Measurements from ENCODE around the gene ASB7.

Gene ASB7

DNA sequence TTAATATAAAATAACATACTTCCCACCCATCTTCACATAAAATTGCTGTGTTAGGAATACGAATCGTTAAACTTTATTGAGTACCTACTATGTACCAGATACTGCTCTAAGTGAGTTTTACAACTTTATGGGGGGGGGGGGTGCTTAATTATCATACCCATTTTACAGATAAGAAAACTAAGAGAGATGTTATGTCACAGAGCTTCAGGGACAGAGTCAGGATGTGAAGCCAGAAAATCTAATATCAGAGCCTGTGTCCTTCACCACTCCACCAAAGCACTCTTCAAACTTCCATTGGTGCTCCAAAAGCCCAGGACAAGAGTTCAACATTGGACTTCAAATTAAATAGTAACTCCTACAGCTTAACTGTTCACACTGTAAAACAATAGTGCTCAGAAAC is 9.0 kb upstream of the ASB7 start:
- no peak for TF ChIP-seq POLR2AphosphoS5 (IDR thresholded peaks at IDR 0.05; ENCODE audit: low read depth, low read length)
- no peak for TF ChIP-seq FOXP2 (optimal IDR thresholded peaks at IDR 0.05; ENCODE audit: borderline replicate concordance, extremely low read depth, extremely low read length, insufficient read depth)
- TF ChIP-seq REST (IDR thresholded peaks at IDR 0.05; ENCODE audit: insufficient read depth in 1 of 2, low read depth in 2 of 2, low read length in 2 of 2) = no peak
- TF ChIP-seq TAF1 (IDR thresholded peaks at IDR 0.05; ENCODE audit: borderline replicate concordance, insufficient read depth, low read length) = no peak
- no peak for TF ChIP-seq SIN3A (IDR thresholded peaks at IDR 0.05; ENCODE audit: borderline replicate concordance, insufficient read depth, low read length)

DNA sequence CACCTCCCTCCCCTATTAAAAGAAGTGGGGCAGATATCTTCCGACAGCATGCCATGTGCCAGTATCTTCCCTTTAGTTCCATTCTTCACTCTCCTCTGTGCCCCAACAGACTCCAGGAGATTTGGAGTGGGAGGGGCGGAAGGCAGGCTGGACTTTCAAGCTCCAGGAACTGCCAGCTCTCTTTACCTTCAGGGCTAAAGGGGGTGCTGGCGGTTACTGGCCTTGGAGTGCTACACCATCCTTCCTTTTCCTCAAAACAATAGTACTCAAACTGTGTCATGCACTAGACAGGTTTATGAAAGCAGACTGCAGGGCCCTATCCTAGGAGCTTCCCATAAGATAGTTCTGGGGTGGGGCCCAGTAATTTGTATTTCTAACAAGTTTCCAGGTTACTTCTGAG is 6.4 kb upstream of the ASB7 start:
- no peak for TF ChIP-seq POLR2AphosphoS5 (IDR thresholded peaks at IDR 0.05; ENCODE audit: low read depth, low read length)

DNA sequence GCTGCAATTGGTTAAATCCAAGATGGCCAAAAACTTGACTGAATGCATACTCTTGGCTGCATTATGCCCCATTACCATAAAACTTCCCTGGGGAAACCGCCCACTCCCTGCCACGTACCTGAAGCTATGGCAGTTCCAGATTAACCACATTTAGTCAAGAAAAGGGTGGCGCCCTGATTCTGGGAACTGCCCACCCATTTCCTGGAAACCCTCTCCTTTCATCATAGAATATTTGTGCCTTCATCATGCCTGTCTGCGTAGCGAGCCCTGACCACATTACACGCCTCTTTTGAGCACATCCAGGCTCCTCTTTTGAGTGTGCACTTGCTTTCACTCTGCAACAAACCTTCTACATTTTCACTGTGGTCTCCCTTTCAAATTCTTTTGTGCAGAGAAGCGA is 5.6 kb upstream of the ASB7 start:
- no peak for TF ChIP-seq REST (IDR thresholded peaks at IDR 0.05; ENCODE audit: insufficient read depth in 1 of 2, low read depth in 2 of 2, low read length in 2 of 2)

DNA sequence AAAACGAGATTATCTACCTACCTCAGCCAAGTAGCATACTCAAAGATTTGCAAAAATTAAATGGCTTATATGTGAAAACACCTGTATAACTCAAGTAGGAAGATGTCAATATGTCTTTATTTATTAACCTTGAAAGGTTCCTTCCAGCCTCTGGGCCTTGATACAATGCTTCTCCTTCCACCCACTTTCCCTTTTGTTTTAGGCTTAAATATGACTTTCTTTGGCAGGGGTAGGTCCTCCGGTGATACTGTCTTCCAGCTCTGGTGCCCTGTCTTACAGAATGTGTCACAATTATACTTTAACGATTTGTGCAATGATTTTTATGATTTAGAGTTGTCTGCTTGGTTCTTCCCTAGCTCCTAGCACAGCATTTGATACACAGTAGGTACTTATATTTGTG is 4.5 kb upstream of the ASB7 start:
- no peak for TF ChIP-seq REST (IDR thresholded peaks at IDR 0.05; ENCODE audit: insufficient read depth in 1 of 2, low read depth in 2 of 2, low read length in 2 of 2)
- TF ChIP-seq FOXP2 (optimal IDR thresholded peaks at IDR 0.05; ENCODE audit: borderline replicate concordance, extremely low read depth, extremely low read length, insufficient read depth) = no peak
- TF ChIP-seq TAF1 (IDR thresholded peaks at IDR 0.05; ENCODE audit: borderline replicate concordance, insufficient read depth, low read length) = no peak
- TF ChIP-seq POLR2AphosphoS5 (IDR thresholded peaks at IDR 0.05; ENCODE audit: low read depth, low read length) = no peak
- TF ChIP-seq SIN3A (IDR thresholded peaks at IDR 0.05; ENCODE audit: borderline replicate concordance, insufficient read depth, low read length) = no peak

- TF ChIP-seq SIN3A (IDR thresholded peaks at IDR 0.05; ENCODE audit: borderline replicate concordance, insufficient read depth, low read length) = no peak
- no peak for TF ChIP-seq REST (IDR thresholded peaks at IDR 0.05; ENCODE audit: insufficient read depth in 1 of 2, low read depth in 2 of 2, low read length in 2 of 2)
- TF ChIP-seq TAF1 (IDR thresholded peaks at IDR 0.05; ENCODE audit: borderline replicate concordance, insufficient read depth, low read length) = no peak
- no peak for TF ChIP-seq POLR2AphosphoS5 (IDR thresholded peaks at IDR 0.05; ENCODE audit: low read depth, low read length)
- no peak for TF ChIP-seq FOXP2 (optimal IDR thresholded peaks at IDR 0.05; ENCODE audit: borderline replicate concordance, extremely low read depth, extremely low read length, insufficient read depth)
Observed at GRCh38 chr15:100598655-100599054, 3.7 kb upstream of the ASB7 start.

DNA sequence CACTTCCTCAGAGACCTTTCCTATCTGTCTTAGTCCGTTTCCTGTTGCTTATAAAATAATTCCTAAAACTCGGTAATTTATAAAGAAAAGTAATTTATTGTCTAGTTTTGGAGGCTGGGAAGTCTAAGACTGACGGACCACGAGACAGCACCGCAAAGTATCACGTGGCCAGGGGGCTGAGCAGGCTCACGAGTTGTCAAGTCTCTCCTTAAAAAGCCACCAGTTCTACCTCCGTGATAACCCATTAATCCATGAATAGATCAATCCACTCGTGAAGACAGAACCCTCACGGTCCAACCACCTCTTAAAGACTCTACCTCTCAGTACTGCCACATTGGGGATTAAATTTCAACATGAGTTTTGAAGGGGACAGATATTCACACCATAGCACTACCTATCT is 1.2 kb upstream of the ASB7 start:
- TF ChIP-seq FOXP2 (optimal IDR thresholded peaks at IDR 0.05; ENCODE audit: borderline replicate concordance, extremely low read depth, extremely low read length, insufficient read depth) = no peak
- TF ChIP-seq REST (IDR thresholded peaks at IDR 0.05; ENCODE audit: insufficient read depth in 1 of 2, low read depth in 2 of 2, low read length in 2 of 2) = no peak
- TF ChIP-seq POLR2AphosphoS5 (IDR thresholded peaks at IDR 0.05; ENCODE audit: low read depth, low read length) = no peak
- no peak for TF ChIP-seq SIN3A (IDR thresholded peaks at IDR 0.05; ENCODE audit: borderline replicate concordance, insufficient read depth, low read length)
